B cell (primary cell): Measurements from ENCODE around the gene SNTB2. TPM values are rescaled to one million over a fixed set of nuclear protein-coding genes. Genes with fewer than 3 reads are reported as not detected.

Experiments used
- ATAC-seq: fragments of 200-7000 bp; cut with Tn5 transposase; one replicate; pipeline ENCODE4 v1.10.0; 2021; ENCODE audit warnings: low read depth, mild to moderate bottlenecking, moderate number of reproducible peaks, moderate library complexity
- CTCF ChIA-PET: fragments of 350-600 bp; sonication (Branson Sonifier 250); formaldehyde crosslinking; loops from one replicate; lab custom pipeline; 2021; ENCODE audit warnings: antibody characterized with exemption, inconsistent platforms; lab: Charles Lee
- POLR2A ChIA-PET: fragments of 350-600 bp; sonication (Branson Sonifier 250); formaldehyde crosslinking; loops from one replicate; lab custom pipeline; 2021; ENCODE audit warnings: antibody characterized with exemption; lab: Charles Lee
- DNase-seq: peaks from one replicate; pipeline ENCODE4 v3.0.0; 2013
- H2AFZ ChIP-seq: 2 replicates; pipeline ENCODE4 v1.6.1; 2012; ENCODE audit warnings: mild to moderate bottlenecking, low read depth, low read length; ENCODE audit not compliant: insufficient read depth, poor library complexity, severe bottlenecking
- H3K27ac ChIP-seq, 2 donors: 1 replicate in 1 of 2; 2 replicates in 1 of 2; pipeline ENCODE4 v1.5.1; 2012 to 2013; ENCODE audit warnings: low read length in 2 of 2, mild to moderate bottlenecking in 2 of 2, moderate library complexity in 1 of 2
- H3K27me3 ChIP-seq, 4 experiments: fragments of 200-600 bp in 1 of 4; sonication (generic) in 1 of 4; replicated peaks in 1 of 4; 1 replicate in 2 of 4; 2 replicates in 2 of 4; pipeline versions ENCODE4 v1.6.1 to v1.7.0; 2013 to 2016; ENCODE audit warnings: low read length in 3 of 4, mild to moderate bottlenecking in 2 of 4, mixed read lengths in 1 of 4, moderate library complexity in 1 of 4; ENCODE audit not compliant: insufficient read depth in 4 of 4, control insufficient read depth in 3 of 4; ENCODE audit errors: control extremely low read depth in 1 of 4
- H3K36me3 ChIP-seq, 2 experiments: replicated peaks in 1 of 2; 1 replicate in 1 of 2; 2 replicates in 1 of 2; pipeline versions ENCODE4 v1.6.1 to v1.7.1; 2013; ENCODE audit warnings: low read length in 1 of 2; ENCODE audit not compliant: insufficient read depth in 2 of 2, control insufficient read depth in 1 of 2; ENCODE audit errors: control extremely low read depth in 1 of 2, extremely low read depth in 1 of 2
- H3K4me1 ChIP-seq, 2 donors: fragments of 200-600 bp in 1 of 2; sonication (generic) in 1 of 2; 1 replicate in 1 of 2; 2 replicates in 1 of 2; pipeline versions ENCODE4 v1.5.1 to v1.6.1; 2013 to 2017; ENCODE audit warnings: low read length in 2 of 2; ENCODE audit not compliant: control insufficient read depth in 2 of 2, insufficient read depth in 2 of 2
- H3K4me2 ChIP-seq: replicated peaks from 2 replicates; pipeline ENCODE3; 2012; ENCODE audit warnings: mild to moderate bottlenecking, low read depth, low read length; ENCODE audit not compliant: poor library complexity, severe bottlenecking
- H3K4me3 ChIP-seq, 5 experiments: fragments of 200-600 bp in 1 of 5; sonication (generic) in 1 of 5; 1 replicate in 3 of 5; 2 replicates in 2 of 5; pipeline versions ENCODE4 v1.5.1 to v1.7.0; 2011 to 2016; ENCODE audit warnings: low read length in 4 of 5, mild to moderate bottlenecking in 4 of 5, low read depth in 2 of 5, control low read depth in 1 of 5, moderate library complexity in 1 of 5; ENCODE audit not compliant: insufficient read depth in 1 of 5; ENCODE audit errors: control extremely low read depth in 1 of 5, extremely low read depth in 1 of 5
- H3K79me2 ChIP-seq: fragments of 200-600 bp; sonication (generic); one replicate; pipeline ENCODE4 v1.6.0; 2016; ENCODE audit warnings: low read length; ENCODE audit not compliant: control insufficient read depth, insufficient read depth
- H3K9ac ChIP-seq: fragments of 200-600 bp; sonication (generic); 2 replicates; pipeline ENCODE4 v1.6.1; 2017; ENCODE audit warnings: mild to moderate bottlenecking, low read length, moderate library complexity
- H3K9me3 ChIP-seq, 3 donors: one replicate each; pipeline versions ENCODE4 v1.6.1 to v1.7.1; 2013; ENCODE audit warnings: low read length in 2 of 3; ENCODE audit not compliant: control insufficient read depth in 2 of 3, insufficient read depth in 1 of 3; ENCODE audit errors: control extremely low read depth in 1 of 3
- H4K20me1 ChIP-seq: 2 replicates; pipeline ENCODE4 v1.6.0; 2012; ENCODE audit warnings: mild to moderate bottlenecking, low read length; ENCODE audit not compliant: insufficient read depth, control insufficient read depth, poor library complexity, severe bottlenecking
- H3K27ac Mint-ChIP-seq: one replicate; pipeline ENCODE4 v1.8.0; 2021; ENCODE audit warnings: mixed read lengths
- H3K27me3 Mint-ChIP-seq: one replicate; pipeline ENCODE4 v1.8.0; 2021; ENCODE audit warnings: mixed read lengths
- H3K4me1 Mint-ChIP-seq: one replicate; pipeline ENCODE4 v1.8.0; 2021; ENCODE audit warnings: mixed read lengths
- H3K4me3 Mint-ChIP-seq: one replicate; pipeline ENCODE4 v1.8.0; 2021; ENCODE audit warnings: mixed read lengths
- H3K9me3 Mint-ChIP-seq: one replicate; pipeline ENCODE4 v1.8.0; 2022; ENCODE audit warnings: mixed read lengths; ENCODE audit not compliant: insufficient read depth
- CTCF ChIP-seq: fragments of 200-600 bp; IDR thresholded peaks from one replicate; pipeline ENCODE4 v1.8.0; 2022; ENCODE audit warnings: antibody characterized with exemption, mild to moderate bottlenecking
- EZH2 ChIP-seq: IDR thresholded peaks from 2 replicates; pipeline ENCODE4 v1.6.1; 2012; ENCODE audit warnings: borderline replicate concordance, low read depth, mild to moderate bottlenecking, moderate library complexity, low read length; ENCODE audit not compliant: insufficient read depth, poor library complexity, severe bottlenecking
- whole genome bisulfite sequencing: methylation state at CpG from one replicate; pipeline ENCODE4 v1.1.5; 2013; ENCODE audit warnings: missing lambda C conversion rate; ENCODE audit not compliant: insufficient coverage; 5-methylcytosine and 5-hydroxymethylcytosine counted together
- intact Hi-C: fragments of 100-400 bp; cut with micrococcal nuclease; formaldehyde crosslinking; loops from one replicate; pipeline ENCODE4 v1.10.0; 2022
- polyA plus RNA-seq: library from polyadenylated mRNA; depleted of rRNA; stranded (reverse); fragments of >200 nt; gene quantifications from 2 replicates; pipeline ENCODE4 v1.2.3, GENCODE V29; 2012
- total RNA-seq, 2 donors: library from RNA; stranded (reverse); fragments of 120-200 nt in 1 of 2; gene quantifications; 1 replicate in 1 of 2; 2 replicates in 1 of 2; pipeline versions ENCODE4 v1.2.3 to v1.2.4, GENCODE V29; 2013 to 2022

The SNTB2 gene
- total and polyA plus RNA-seq, 2 donors (not counting 1 experiment from before 2014, with no cell fraction given), result 3.8 to 16.2 TPM

DNA sequence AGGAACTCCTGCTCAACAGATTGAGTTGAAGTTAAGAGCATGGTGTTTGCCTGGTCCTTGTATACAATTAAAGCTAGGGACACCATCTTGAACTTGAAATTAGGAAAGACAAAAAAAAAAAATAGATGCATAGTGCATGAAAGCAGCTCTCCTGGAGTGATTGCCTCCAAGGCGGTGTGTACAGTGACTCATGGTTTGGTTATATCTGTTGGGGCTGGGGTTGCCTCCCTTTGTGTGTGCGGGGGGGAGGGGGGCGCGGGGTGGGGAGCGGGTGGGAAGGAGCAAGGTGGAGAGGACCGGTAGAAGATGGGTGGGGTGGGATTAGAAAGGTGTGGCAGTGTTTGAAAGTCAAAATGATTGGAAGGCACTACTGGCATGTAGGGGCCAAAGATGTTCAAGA lies 161.3 kb downstream of the SNTB2 start:
- intact Hi-C loops, result no loop called here
- Histone ChIP-seq H3K27ac (no peak overlapping the region), H3K36me3 (peaks cover 2 to 12% of the 10 kb centered on the region in 2 experiments), H3K9me3 (no peaks in the 10 kb centered on the region), H2AFZ (no peak overlapping the region), H3K4me2 (no peak overlapping the region), H3K27me3 (no peaks in the 10 kb centered on the region), H3K9ac (no peak overlapping the region), H4K20me1 (no peaks in the 10 kb centered on the region), H3K79me2 (no peaks in the 10 kb centered on the region), H3K4me1 (no peaks in the 10 kb centered on the region), H3K4me3 (no peak overlapping the region)
- DNase-seq (no peak), ATAC-seq (no peak)
- CTCF ChIA-PET, result no interaction called here
- Mint-ChIP-seq H3K27ac (no peak overlapping the region), H3K27me3 (no peaks in the 10 kb centered on the region), H3K4me1 (peaks cover 7% of the 10 kb centered on the region), H3K9me3 (no peaks in the 10 kb centered on the region), H3K4me3 (no peak overlapping the region)
- no peak for TF ChIP-seq EZH2
- TF ChIP-seq CTCF, result no peak
- WGBS, result 100% methylated on average over 2 of the region's 6 CpGs
- POLR2A ChIA-PET, result no interaction called here

DNA sequence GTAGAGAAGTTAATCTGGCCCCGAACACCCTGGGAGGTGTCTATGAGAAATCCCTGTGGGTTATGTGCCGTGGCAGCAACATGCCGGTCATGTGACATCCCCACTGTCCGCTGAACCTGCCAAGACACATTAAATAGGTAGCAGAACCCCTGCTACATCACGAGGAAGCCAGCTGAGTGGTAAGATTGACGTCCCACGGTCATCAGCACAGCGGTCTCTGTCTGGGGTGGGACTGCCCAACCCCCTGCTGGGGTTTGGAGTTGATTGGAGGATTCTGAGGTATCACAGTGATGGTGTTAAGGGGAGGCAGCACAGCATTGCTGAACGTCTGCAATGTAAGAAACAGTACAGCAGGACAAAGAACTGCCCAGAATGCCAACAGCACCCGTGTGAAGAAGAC lies 162.6 kb downstream of the SNTB2 start:
- ChIA-PET POLR2A (no interaction called here), CTCF (no interaction called here)
- H3K79me2 ChIP-seq, result no peaks in the 10 kb centered on the region
- Mint-ChIP-seq H3K9me3 (no peaks in the 10 kb centered on the region), H3K27ac (no peak overlapping the region), H3K4me3 (no peak overlapping the region), H3K4me1 (peaks cover 7% of the 10 kb centered on the region), H3K27me3 (no peaks in the 10 kb centered on the region)
- H3K4me1 ChIP-seq, result no peaks in the 10 kb centered on the region
- H3K9ac ChIP-seq, result no peak overlapping the region
- no peak for ATAC-seq
- DNase-seq, result no peak
- H3K27ac ChIP-seq, result no peak overlapping the region
- no peaks in the 10 kb centered on the region for H3K27me3 ChIP-seq
- no peak overlapping the region for H3K4me2 ChIP-seq
- no peak overlapping the region for H2AFZ ChIP-seq
- over 99% methylated on average over 10 of the region's 10 CpGs for WGBS
- TF ChIP-seq CTCF (no peak), EZH2 (no peak)
- no peaks in the 10 kb centered on the region for H3K9me3 ChIP-seq
- H4K20me1 ChIP-seq, result no peaks in the 10 kb centered on the region
- intact Hi-C loops, result no loop called here
- H3K4me3 ChIP-seq, result no peak overlapping the region
- H3K36me3 ChIP-seq, result peaks cover 2 to 10% of the 10 kb centered on the region in 2 experiments
